ENCODE measurements around the gene SLC16A13.

SLC16A13 gene

DNA sequence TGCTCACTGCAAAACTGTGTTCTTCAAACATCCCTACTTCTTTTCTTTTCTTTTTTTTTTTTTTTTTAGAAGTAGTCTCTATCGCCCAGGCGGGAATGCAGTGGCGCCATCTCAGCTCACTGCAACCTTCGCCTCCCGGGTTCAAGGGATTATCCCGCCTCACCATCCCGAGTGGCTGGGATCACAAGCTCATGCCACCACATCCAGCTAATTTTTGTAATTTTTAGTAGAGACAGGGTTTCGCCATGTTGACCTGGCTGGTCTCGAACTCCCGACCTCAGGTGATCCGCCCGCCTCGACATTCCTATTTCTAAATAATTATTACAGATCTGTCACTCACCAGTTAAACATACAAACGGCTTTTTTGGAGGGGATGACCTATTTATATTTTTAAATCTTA, 24.4 kb upstream of the SLC16A13 start:
- H3K4me3 ChIP-seq (ENCODE audit: low read length), result peak overlapping the region; percentile 79
- no peak for DNase-seq (ENCODE audit: low read depth, low spot score)

DNA sequence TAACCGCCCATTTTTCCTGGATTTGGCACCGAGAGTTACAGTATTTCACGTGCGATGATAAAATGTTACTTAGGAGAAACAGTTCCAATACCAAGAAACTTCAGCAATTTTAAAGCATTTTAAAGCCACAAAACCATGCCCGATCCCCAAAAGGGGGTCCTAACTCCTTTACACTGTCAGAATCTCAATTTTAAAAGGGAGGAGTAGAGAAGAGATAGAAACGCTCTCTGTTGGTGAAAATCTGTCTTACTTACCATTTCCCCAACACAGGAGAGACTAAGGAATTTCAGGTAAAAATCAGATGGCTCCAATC, 23.9 kb upstream of the SLC16A13 start:
- peak overlapping the region; percentile 79 for H3K4me3 ChIP-seq (ENCODE audit: low read length)
- no peak for DNase-seq (ENCODE audit: low read depth, low spot score)

DNA sequence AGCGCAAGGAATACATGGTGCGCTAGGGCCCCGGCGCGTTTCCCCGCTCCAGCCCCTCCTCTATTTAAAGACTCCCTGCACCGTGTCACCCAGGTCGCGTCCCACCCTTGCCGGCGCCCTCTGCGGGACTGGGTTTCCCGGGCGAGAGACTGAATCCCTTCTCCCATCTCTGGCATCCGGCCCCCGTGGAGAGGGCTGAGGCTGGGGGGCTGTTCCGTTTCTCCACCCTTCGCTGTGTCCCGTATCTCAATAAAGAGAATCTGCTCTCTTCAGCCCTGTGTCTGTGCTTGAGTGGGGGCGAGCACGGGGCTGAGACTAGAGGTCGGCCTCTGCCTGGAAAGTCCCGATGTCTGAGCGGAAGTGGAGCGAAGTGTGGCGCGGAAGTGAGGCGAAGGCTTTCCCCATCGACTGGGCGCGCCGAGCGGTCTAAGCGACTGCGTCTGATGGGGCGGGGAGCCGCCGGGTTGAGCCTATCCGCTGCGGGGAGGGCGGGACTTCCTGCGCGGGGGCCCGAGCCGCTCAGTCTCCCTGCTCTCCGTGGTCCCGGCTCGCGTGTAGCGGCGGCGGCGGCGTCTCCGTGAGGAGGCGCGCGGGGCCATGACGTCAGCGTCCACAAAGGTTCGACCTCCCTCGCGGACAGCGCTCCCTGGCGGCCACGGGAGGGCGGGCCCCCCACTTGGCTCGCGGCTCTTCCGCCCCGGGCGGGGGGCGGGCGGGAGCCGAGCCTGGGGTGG, 21.4 kb upstream of the SLC16A13 start:
- DNase-seq (ENCODE audit: low read depth, low spot score), result peak; percentile 94
- peak overlapping the region; percentile 79 for H3K4me3 ChIP-seq (ENCODE audit: low read length)

DNA sequence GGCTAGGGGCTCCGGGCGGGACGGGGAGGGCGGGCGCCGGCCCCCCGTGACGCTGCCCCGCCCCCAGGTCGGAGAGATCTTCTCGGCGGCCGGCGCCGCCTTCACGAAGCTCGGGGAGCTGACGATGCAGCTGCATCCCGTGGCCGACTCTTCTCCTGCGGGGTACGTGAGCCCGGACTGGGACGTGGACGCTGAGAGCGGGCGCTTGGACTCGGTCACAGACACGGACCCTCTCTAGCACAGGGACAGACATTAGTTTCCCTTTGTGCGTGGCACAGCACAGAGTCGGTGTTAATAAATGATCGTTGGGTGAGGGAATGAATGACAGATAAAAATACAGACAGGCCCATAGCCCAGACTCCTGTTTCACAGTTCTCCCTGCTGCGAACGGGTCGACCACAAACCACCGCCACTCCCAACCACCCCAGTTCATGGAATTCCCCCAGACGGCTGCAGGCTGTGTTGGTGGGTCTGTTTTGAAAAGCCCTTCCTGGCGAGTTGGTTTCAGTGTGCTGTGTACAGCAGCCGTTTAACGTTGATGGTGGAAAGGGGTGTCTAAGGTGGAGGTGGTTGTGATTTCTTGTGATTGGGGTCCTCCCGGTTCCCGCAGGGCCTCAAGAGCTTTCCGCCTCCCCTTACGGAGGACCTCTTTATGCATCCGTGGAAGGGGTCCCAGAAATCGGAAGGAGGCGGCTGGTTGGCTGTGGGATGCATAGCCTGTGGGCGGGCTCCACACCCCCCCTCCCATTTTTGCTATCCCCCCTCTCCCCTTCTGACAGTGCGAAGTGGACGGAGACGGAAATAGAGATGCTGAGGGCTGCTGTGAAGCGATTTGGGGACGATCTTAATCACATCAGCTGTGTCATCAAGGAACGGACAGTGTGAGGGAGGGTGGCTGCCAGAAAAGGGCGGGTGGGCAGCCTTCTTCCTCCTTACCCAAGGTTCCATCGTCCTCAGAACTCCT, 20.5 kb upstream of the SLC16A13 start:
- peak overlapping the region; percentile 79 for H3K4me3 ChIP-seq (ENCODE audit: low read length)
- no peak for DNase-seq (ENCODE audit: low read depth, low spot score)

DNA sequence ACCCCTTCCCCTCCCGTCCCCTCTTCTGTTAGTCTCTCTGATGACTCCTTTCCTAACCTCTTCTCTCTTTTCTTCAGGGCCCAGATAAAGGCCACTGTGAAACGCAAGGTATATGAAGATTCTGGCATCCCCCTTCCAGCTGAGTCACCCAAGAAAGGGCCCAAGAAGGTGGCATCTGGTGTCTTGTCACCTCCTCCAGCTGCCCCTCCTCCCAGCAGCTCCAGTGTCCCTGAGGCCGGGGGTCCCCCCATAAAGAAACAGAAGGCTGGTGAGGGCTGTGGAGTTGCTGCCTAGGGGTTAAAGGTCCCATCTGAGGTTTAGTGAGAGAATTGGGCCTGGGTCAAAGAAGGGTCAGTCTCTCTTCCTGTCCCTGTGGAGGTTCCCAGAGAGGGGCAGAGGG, 19.4 kb upstream of the SLC16A13 start:
- no peak overlapping the region for H3K4me3 ChIP-seq (ENCODE audit: low read length)
- no peak for DNase-seq (ENCODE audit: low read depth, low spot score)

DNA sequence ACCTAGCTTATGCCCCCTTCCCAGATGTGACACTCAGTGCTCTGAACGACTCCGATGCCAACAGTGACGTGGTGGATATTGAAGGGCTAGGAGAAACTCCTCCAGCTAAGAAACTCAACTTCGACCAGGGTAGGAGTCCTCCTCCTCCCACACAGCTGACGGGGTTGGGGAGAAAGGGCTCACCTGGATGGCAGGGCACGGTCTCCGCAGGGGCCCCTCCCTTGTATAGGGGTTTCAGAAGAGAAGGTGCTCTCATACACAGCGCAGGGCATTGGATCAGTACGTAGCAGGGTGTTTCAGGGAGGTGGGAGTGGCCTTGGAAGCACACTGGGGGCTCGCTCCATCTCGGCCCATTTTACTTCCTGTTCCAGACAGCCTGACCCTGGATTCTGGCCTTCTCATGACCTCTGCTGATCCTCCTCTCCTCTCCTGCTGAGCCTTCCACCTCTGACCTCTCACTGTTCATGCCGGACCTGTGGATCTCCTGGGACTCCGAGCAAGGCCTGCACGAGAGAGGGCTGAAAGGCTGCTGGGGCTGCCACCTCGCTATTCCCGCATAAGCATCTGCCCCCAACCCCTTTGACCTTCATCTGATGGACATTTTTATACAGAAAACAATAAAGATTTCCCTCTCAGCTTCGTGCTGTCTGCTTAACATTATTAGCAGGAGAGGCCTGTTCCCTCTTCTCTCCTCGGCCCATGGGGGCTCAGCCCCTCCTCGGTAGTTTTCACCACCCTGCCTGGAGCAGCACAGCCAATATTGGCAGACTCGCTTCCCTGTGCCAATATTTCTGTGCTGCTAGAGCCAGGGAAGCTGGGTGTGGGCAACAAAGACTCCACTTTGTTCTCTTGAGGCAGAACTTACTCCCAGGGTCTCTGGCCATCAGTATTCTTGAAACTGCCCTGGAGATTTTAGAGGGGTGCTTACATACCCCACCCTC, 18.7 kb upstream of the SLC16A13 start:
- no peak overlapping the region for H3K4me3 ChIP-seq (ENCODE audit: low read length)
- DNase-seq (ENCODE audit: low read depth, low spot score), result no peak

DNA sequence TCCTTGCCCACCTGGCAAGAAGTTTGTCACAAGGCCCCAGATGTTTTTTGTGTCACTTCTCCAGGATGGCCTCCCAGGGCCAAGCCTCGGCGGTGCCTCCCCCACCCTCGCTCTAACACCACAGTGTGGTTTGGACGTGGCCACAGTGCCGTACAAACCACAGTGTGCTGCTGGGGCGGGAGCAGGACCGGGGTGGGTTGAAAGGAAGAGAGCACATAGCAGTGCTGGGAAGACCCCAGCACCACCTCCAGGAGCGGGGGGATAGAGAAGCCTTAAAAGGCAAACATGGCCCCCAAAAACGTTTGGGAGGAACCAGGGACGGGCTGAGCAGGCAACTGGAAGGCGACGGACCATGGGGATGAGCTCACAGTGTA, 18.0 kb upstream of the SLC16A13 start:
- DNase-seq (ENCODE audit: low read depth, low spot score), result no peak
- H3K4me3 ChIP-seq (ENCODE audit: low read length), result no peak overlapping the region

DNA sequence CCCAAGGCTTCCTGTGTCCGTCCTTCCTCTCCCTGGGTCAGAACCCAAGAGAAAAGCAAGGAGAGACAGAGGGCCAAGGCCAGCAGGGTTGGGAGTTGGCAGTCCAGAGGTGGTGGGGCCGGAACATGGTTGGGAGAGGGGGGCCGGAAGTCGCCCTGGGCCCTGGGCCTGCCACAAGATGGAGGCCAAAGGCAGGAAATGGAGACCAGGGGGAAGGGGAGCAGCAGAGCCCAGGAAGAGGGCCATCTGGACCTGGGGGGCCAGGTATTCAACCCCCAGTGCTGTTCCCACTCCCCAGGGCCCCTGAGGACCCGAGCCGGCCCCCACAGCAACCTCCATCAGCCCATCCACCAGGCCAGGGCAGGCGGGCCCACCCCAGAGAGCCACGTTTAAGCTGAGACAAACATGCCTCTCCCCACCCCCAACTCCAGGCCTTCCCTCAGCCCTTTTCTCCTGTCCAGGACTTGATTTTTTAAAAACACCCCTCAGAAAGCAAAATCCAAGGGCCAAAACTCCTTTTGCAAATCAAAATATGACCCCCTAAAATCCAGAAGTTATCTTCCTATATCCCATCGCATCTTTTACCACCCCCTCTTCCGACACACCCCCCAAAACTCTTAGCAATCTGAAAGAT, 17.4 kb upstream of the SLC16A13 start:
- no peak overlapping the region for H3K4me3 ChIP-seq (ENCODE audit: low read length)

DNA sequence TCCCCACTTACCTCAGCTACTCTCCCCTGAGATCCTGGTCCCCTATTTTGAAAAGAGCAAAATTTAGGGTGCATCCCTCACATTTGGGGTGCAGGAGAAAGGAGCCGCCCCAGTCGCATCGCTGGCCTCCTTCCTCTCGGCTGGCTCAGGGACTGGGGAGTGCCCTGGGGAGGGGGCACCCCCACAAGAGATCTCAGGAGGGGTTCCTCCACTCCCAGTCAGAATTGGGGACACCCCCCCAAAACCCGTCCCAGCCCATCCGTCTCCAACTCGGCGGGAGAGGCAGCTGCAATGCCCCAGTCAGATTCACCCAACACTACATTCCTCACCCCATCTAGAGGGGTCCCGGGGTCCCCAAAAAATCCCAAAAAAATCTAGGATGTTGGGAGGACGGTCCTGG, 16.4 kb upstream of the SLC16A13 start:
- H3K4me3 ChIP-seq (ENCODE audit: low read length), result no peak overlapping the region

More for the DNA sequence above, 17.4 kb upstream of the SLC16A13 start:
- no peak for DNase-seq (ENCODE audit: low read depth, low spot score)

DNA sequence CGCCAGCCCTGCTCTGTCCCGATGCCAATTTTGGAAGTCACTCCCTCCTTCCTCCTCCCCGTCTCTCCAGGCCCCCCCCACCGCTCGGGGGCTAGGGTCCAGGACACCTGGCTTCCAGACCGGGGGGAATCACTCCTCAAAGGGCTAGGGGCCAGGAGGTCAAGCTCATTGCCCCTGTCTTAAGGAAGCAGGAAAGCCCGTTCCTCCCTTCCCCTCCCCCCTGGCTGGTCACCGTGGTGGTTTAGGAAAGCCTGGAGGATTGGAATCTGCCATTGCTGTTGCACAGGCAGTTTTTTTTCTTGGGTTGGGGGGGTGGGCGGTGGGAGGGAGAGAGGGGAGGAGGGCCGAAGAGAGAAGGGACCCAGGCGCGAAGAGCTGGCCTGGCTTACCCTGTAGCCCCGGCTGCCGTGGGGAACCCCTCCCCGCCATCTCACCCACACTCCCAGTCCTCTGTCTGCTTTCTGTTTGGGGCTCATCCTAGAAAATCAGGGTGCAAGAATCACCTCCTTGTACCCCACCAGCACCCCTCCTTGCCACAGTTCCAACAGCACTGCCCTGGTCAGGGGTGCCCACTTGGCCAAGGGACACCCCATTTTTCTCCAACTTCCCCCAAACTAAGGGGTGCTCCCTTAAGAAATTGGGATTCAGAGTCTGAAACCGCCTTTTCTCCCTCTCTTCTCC, 15.8 kb upstream of the SLC16A13 start:
- no peak for DNase-seq (ENCODE audit: low read depth, low spot score)
- no peak overlapping the region for H3K4me3 ChIP-seq (ENCODE audit: low read length)

More for the DNA sequence above, 16.4 kb upstream of the SLC16A13 start:
- no peak for DNase-seq (ENCODE audit: low read depth, low spot score)

DNA sequence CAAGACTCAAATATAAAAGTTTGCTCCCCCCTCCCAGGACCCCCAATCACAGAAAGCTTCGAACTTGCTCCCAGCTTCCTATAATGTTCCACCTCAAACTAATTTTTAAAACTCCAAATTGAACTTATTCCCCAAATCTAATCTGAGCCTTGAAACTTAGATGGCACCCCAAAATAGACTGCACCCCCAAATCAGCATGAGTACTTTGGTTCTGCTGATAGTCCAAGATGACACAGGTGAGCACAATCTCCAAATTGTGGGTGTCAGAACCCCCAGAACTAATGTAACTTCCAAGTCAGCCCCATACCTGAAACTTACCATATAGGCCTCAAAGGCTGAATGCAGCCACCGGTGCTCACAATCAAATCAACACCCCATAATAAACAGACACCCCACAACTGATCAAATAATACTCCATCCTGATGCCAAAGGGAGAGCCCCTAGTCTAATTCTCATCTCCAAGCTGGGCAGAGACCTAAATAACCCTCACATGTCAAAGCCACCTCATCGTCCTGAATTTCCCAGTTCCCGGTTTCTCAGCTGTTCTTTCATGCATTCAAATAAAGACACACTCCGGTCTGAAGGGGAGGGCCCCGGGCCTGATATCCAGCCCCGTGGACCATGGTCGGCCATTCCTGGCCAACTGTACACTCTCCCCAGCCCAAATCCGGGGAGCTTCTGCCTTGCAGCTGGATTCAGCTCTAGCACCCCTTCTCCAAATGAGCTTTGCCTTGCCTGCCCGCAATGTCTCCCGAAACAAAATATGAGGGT, 14.7 kb upstream of the SLC16A13 start:
- DNase-seq (ENCODE audit: low read depth, low spot score), result no peak
- H3K4me3 ChIP-seq (ENCODE audit: low read length), result no peak overlapping the region

DNA sequence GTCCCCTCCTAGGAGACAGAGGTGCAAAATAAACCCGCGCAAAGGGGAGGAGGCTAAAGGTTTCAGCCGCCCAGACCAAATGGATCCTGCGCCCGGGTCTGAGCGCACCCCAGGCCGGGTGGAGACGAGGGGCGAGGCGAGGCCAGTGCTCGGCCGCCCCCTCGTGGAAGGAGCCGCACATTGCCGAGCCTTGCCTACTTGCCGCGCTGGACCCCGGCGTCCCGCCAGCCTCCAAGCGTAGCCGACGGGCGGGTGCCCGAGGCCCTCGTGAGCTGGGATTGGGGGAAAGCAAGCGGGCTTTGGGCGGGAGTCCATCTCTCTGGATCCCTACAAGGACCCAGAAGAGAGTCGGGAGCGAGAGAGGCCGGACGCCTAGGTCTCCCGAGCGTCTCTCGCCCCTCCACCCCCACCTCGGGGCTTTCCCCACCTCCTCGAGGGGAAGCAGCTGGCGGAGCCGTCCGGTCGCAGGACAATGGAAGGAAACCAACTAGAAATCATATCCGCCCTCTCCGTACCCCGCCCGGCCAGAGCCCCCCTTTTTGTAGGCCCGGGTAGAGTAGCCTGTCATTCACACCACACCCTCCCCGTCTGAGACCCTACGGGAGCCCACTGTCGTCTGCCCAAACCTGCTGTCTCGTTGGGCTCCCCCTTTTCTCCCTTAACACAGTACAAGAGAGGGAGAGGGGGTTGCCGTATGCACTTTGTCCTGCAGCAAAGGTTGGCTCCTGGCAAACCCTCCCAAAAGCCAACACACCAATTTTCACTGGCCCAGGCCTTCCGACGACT, 13.6 kb upstream of the SLC16A13 start:
- peak overlapping the region; percentile 22 for H3K4me3 ChIP-seq (ENCODE audit: low read length)

DNA sequence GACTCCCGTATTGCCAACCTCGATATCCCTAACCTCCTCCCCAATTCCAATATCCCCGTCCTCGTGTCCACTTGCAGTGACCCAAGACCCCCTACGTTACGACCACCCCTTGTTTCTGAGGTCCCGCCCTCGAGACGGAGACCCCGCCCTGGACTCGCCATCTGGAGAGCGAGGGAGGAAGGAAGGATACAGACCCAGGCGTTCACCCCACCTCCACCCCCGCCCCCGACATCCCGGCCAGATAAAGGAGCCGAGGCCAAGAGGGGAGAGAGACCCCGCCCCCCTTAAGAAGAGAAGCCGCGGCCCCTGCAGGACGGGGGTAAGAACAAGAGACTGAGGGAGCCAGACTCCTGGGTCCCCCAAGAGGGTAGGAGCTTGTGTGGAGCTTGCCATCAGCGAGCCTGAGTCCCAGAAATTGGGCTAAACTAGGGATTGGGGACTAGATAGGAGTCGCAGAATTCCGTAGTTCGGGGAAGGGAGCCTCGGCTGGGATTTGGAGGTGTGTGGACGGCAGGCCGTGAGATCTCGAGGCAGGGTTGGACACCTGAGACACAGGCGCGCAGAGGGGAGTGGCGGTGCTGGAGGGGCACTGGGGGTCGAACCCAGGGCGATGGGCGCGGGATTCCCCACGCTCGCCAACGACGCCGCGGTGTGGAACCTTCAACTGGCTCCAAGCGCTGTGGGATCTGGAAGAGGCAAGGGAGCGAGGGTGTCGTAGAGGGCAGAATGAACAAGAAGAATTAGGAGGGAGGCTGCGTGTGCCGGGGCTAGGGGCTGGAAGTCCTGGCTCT, 12.8 kb upstream of the SLC16A13 start, which contains the start of gene BCL6B:
BCL6B (plus strand) TSS at position 270 of the 791 bp plus-strand sequence. CDS start 622 bp downstream, outside the sequence.
- peak within 1 kb of the TSS; percentile 22 for H3K4me3 ChIP-seq (ENCODE audit: low read length)
- DNase-seq (ENCODE audit: low read depth, low spot score), result no peak

More for the DNA sequence above, 13.6 kb upstream of the SLC16A13 start:
- no peak for DNase-seq (ENCODE audit: low read depth, low spot score)

DNA sequence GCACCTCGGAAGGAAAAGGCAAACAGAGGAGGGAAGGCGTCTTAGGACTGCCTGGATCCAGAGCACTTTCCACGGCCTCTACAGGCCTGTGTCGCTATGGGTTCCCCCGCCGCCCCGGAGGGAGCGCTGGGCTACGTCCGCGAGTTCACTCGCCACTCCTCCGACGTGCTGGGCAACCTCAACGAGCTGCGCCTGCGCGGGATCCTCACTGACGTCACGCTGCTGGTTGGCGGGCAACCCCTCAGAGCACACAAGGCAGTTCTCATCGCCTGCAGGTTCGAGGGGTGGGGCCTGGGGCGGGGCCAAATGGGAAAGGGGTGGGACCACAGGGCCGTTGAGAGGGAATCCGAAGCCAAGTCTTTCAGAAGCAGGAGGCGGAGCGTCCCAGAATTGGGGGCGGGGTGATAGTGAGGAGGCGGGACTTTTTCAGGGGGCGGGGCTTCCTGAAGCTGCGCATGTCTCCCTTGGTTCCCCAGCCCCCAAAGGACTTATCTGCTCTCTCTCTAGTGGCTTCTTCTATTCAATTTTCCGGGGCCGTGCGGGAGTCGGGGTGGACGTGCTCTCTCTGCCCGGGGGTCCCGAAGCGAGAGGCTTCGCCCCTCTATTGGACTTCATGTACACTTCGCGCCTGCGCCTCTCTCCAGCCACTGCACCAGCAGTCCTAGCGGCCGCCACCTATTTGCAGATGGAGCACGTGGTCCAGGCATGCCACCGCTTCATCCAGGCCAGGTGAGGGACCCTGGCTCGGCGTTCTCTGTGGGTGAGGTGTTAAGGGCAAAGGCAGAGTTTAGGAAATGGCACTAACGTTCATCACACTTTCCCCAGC, 12.0 kb upstream of the SLC16A13 start:
- H3K4me3 ChIP-seq (ENCODE audit: low read length), result no peak overlapping the region
- DNase-seq (ENCODE audit: low read depth, low spot score), result no peak

DNA sequence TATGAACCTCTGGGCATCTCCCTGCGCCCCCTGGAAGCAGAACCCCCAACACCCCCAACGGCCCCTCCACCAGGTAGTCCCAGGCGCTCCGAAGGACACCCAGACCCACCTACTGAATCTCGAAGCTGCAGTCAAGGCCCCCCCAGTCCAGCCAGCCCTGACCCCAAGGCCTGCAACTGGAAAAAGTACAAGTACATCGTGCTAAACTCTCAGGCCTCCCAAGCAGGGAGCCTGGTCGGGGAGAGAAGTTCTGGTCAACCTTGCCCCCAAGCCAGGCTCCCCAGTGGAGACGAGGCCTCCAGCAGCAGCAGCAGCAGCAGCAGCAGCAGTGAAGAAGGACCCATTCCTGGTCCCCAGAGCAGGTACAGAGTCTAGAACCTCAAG, 11.4 kb upstream of the SLC16A13 start:
- no peak for DNase-seq (ENCODE audit: low read depth, low spot score)
- H3K4me3 ChIP-seq (ENCODE audit: low read length), result no peak overlapping the region
